AG04449 (cell line): Measurements from ENCODE around the gene PAQR7.

ENCODE experiments used
- CTCF ChIA-PET: fragments of 350-600 bp; formaldehyde crosslinking; extraction: SDS; loops from one replicate; lab custom pipeline; 2021; ENCODE audit warnings: antibody characterized with exemption; lab: Yijun Ruan, JAX
- POLR2A ChIA-PET: fragments of 400-600, 350-600 bp; formaldehyde crosslinking; extraction: SDS; loops from one replicate; lab custom pipeline; 2020; ENCODE audit warnings: antibody characterized with exemption, inconsistent platforms; lab: Yijun Ruan, JAX
- DNase-seq: peaks from one replicate; pipeline ENCODE4 v3.0.0-alpha.2; 2010; ENCODE audit warnings: low read depth, low spot score
- H3K4me3 ChIP-seq: 2 replicates; pipeline ENCODE4 v1.5.1; 2011; ENCODE audit warnings: low read depth, mild to moderate bottlenecking, control low read depth, low read length
- TF ChIP-seq, protein P1 (sequence below): IDR thresholded peaks from one replicate; pipeline ENCODE4 v1.5.1; 2011; ENCODE audit warnings: mild to moderate bottlenecking, moderate library complexity, low read length, control low read depth, inconsistent platforms; ENCODE audit not compliant: insufficient read depth; ENCODE audit errors: missing control alignments

The PAQR7 gene

DNA sequence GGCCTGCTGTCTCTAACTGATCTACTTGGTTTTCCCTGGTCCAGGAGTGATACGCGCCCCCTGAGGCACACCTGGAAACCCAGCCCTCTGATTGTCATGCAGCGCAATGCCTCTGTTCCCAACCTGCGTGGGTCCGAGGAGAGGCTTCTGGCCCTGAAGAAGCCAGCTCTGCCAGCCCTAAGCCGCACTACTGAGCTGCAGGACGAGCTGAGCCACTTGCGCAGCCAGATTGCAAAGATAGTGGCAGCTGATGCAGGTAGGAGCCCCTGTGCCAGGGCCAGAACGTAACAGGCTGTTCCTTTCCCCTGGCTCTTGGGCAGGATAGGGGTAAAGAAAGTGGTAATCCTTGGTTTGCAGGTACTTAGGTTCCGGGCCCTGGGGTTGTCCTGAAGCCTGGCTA, 48.9 kb downstream of the PAQR7 start:
- no peak for DNase-seq
- POLR2A ChIA-PET = no interaction called here
- no peak overlapping the region for H3K4me3 ChIP-seq
- CTCF ChIA-PET = no interaction called here
- TF ChIP-seq, protein P1, sequence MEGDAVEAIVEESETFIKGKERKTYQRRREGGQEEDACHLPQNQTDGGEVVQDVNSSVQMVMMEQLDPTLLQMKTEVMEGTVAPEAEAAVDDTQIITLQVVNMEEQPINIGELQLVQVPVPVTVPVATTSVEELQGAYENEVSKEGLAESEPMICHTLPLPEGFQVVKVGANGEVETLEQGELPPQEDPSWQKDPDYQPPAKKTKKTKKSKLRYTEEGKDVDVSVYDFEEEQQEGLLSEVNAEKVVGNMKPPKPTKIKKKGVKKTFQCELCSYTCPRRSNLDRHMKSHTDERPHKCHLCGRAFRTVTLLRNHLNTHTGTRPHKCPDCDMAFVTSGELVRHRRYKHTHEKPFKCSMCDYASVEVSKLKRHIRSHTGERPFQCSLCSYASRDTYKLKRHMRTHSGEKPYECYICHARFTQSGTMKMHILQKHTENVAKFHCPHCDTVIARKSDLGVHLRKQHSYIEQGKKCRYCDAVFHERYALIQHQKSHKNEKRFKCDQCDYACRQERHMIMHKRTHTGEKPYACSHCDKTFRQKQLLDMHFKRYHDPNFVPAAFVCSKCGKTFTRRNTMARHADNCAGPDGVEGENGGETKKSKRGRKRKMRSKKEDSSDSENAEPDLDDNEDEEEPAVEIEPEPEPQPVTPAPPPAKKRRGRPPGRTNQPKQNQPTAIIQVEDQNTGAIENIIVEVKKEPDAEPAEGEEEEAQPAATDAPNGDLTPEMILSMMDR = no peak

DNA sequence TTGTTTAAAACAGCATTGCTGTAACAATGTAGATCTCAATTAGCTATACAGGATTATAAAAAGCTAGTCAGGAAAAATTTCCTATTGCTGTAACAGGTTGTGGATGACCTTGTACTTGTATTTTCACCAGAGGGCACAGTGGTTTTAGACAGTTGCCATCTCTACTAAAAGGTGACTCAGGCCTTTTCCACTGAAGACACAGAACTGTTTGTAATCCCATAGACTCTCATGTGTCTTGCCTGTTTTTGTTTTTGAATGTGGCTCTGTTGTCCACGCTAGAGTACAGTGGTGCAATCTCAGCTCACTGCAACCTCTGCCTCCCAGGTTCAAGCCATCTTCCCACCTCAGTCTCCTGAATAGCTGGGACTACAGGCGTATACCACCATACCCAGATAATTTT, 49.9 kb downstream of the PAQR7 start:
- POLR2A ChIA-PET = no interaction called here

DNA sequence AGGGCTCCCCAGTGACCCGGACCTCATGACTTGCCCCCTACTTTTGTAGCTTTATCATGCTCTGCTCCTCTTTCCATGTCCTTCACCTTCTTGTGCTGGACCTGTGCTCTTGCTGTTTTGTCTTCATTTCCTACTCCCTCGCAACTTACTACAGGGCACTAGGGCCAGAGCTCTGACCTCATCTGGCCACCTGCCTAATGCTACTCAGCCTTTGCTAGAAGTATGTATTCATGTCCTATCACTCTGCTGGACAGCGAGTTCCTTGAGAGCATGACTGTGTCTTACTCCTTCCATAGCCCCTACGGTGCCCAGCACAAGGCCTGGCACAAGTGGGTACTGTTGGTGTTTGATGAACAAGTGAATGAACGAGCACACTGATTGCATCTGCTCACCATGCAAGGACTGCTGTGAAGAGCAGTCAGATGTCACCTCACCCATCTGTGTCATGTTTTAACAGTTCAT, 53.8 kb downstream of the PAQR7 start:
- CTCF ChIA-PET = interaction anchor here (0.6 to 3.9 kb wide), 4 partner anchors 11 to 23 kb away, joined by 3 to 17 read pairs (median 4); no protein-coding TSS in a partner anchor
- TF ChIP-seq, protein P1 = no peak
- H3K4me3 ChIP-seq = peak overlapping the region; percentile 91
- POLR2A ChIA-PET = interaction anchor here (0.7 to 1.1 kb wide), 2 partner anchors 12 to 54 kb away, joined by 3 read pairs; partner anchors contain the start of gene PAQR7
- no peak for DNase-seq

More for the DNA sequence above, 49.9 kb downstream of the PAQR7 start:
- TF ChIP-seq, protein P1 = no peak
- H3K4me3 ChIP-seq = no peak overlapping the region
- DNase-seq = no peak
- CTCF ChIA-PET = no interaction called here

DNA sequence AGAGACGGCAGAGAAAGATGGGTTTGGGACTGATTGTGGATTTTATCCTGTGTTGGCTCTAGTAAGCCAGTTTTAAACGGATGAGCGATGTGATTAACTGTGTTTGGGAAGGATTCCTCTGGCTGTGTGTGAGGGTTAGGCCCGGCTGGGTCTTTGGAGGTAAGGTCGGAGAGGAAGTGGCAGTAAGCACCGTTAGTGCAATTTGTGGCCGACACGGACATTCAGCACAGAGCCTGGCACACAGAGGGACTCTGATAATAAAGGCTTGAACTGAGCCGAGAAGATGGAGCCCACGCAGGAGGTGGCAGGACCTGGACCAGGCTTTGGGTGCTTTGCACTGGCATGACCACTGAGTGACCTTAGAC, 54.4 kb downstream of the PAQR7 start:
- DNase-seq = no peak
- ChIA-PET CTCF (interaction anchor here (0.6 to 3.9 kb wide), 4 partner anchors 11 to 177 kb away, joined by 3 to 17 read pairs (median 4); partner anchors contain the start of gene PAFAH2), POLR2A (interaction anchor here (1.8 kb wide), 1 partner anchor 54 kb away, joined by 7 read pairs; the partner anchor contains the start of gene PAQR7)
- TF ChIP-seq, protein P1 = no peak
- peak overlapping the region; percentile 91 for H3K4me3 ChIP-seq

DNA sequence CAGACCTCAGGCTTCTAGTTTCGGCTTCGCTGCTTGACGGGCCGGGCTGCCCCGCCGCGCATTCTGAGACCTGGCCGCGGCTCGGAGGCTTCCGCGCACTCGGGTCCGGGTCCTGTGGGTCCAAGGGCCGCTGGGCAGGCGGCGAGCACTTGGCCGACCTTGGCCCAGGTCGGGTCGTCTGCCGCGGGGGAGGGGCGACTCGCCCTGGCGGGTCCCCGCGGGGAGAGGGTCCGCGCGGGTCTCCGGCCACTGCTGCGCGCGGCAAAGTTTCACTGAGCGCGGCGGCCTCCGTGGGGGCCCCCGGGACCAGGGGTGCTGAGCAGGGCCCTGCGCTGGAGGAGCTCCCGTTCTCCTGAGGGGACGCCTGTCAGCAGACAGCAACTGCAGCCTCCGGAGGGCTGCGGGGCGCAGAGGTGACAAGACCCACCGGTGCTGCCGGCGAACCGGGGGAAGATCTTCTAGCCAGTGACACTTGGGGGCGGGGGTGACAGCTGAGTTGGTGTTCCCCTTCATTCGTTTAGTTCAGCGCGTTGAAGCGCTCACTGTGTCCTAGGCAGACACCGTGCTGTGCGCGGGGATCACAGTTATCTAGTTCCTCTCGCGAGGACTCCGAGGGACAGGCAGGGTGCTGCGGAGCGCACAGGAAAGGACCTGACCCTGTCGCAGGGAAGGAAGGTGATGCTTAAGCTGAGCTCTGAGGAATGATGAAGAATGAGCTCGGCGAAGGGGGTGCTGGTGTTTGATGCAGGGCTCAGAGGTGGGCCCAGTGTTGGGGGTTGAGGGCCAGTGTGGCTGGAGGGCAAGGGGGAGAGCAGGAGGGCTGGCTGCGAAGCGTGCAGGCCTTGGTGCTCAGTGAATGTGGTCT, 55.0 kb downstream of the PAQR7 start:
- ChIA-PET CTCF (interaction anchor here (0.8 to 3.9 kb wide), 7 partner anchors 9 to 210 kb away, joined by 3 to 17 read pairs (median 3); partner anchors contain the start of gene PAFAH2), POLR2A (interaction anchor here (0.7 to 1.8 kb wide), 5 partner anchors 10 to 574 kb away, joined by 3 to 7 read pairs (median 4); partner anchors contain the start of genes PAQR7 and RSRP1)
- TF ChIP-seq, protein P1 = no peak
- H3K4me3 ChIP-seq = peak overlapping the region; percentile 91
- no peak for DNase-seq
